ENCODE results near the gene LRRC27. TPM values are rescaled to one million over a fixed set of nuclear protein-coding genes. Genes with fewer than 3 reads are reported as not detected.

The LRRC27 gene
- total RNA-seq, 1 donor from 2014 or later: 3.1 TPM

- intact Hi-C loops (cut with micrococcal nuclease): no loop called here
Observed at GRCh38 chr10:132300582-132300981, 31.4 kb upstream of the LRRC27 start.

DNA sequence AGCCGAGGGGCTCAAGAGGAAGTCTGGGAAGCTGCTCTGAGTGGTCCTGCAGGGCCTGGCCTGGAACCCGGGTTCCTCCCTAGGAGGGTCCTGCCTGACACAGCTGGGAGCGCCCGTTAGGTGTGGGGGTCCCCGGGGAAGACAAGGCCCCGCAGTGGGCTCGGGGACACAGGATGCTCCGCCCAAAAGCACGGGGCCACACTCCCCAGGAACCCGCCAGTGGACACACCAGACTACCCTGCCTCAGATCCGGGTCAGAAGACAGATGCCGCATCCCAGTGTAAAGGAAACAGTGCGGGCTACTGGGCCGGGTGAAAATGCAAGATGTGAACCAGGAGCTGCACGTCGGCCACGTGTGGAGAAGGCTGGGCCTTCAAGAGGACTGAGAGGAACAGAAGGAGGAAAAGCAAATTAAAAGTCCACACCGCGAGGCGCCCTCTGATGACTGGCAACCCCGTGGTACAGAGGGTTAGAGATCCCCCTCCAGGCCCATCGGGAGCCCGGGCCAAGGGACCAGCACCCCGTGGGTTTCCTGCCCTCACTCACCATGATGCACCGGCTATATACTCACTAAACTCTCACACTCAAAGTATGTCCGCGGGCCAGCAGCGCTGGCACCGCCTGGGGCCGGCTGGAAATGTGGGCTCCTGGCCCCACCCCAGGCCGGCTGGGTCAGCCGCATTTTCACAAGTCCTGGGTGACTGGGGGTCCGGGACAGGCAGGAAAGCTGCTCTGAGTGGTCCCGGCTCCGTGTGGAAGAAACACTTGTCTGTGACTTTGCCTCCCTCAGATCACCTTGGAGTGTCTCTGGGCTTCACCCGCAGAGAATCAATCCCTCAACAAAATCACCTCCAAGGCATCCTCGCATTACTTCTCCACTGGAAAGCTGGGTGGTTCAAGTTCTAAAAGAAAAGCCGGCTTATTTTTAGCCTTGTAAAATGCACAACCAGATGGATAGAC is 30.3 kb upstream of the LRRC27 start:
- intact Hi-C loops (cut with micrococcal nuclease): no loop called here

GRCh38 chr10:132302421-132303310 is 29.3 kb upstream of the LRRC27 start:
- intact Hi-C loops (cut with micrococcal nuclease): no loop called here

DNA sequence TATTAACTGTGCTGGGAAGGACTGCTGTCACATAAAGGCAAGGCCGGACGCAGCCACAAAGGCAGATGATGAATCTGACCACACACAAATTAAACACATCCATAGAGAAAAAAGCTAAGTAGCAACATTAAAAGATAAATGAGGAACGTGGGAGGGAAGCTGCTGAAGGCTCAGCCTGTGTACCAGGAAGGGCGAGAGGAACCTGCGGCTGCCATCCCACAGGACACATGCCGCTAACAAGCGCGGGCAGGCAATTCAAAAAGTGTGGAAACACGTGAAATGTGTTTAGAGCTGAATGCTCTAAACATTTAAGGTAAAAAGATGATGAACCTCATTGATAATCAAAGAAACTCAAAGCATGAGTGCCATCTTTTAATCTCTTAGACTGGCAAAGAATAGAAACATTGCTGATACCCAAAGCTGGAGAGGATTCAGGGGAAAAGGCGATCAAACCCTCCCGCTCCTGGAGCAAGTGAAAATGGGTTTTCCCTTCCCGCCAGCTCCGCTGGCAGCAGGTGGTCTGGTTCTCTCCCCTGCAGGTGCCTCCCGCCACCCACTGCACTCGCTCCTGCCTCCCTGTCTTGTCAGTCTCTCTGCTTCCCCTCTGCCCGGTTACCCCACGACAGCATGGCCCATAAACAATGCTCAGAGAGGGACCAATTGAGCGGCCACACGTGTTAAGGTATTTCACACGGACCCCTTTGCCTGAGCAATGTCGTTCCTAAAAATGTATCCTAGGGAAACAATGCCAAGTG is 28.5 kb upstream of the LRRC27 start:
- intact Hi-C loops (cut with micrococcal nuclease): no loop called here

DNA sequence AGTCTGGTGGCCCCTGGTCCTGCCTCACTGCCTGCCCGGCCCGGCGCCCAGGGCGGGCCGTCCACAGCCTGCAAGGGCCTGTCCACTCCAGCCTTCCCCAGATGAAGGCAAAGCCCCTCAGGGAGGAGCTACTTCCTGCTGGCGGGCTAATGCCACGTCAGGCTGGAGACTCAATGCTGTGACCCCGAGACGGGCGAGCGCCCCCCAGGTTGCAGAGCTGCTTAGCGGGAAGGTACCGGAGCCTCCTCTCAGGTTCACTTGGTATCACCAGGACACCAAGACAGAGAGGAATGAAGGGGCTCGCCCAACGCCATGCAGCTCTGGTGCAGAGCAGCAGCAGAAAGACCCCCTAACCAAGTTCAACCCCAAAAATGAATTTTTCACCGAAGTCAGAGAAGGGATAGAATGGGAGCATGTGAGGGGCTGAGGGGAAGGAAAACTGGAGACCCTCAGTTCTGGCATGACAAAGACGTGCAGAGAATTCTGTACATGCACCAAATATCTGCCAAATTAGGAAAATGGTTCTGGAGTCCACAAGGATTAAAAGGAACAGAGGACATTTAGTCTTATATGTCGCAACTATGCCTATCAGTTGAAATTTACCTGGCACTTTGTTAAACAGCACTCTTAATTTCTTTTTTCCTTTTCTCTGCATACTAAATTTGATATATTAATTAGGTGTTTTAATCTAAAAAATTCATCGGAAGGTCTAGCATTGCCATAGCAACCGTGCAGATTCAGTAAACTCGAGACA is 27.1 kb upstream of the LRRC27 start:
- intact Hi-C loops (cut with micrococcal nuclease): no loop called here

- intact Hi-C loops (cut with micrococcal nuclease): loop anchor here (2.0 kb wide), 1 partner anchor 91 kb away; the partner anchor contains the start of gene PWWP2B
Observed at GRCh38 chr10:132305654-132306342, 26.2 kb upstream of the LRRC27 start.

- intact Hi-C loops (cut with micrococcal nuclease): loop anchor here (2.0 kb wide), 1 partner anchor 90 kb away; the partner anchor contains the start of gene PWWP2B
Observed at GRCh38 chr10:132306343-132306685, 25.7 kb upstream of the LRRC27 start.

- intact Hi-C loops (cut with micrococcal nuclease): loop anchor here (2.0 kb wide), 1 partner anchor 90 kb away; the partner anchor contains the start of gene PWWP2B
Observed at GRCh38 chr10:132306864-132307751, 24.9 kb upstream of the LRRC27 start.

DNA sequence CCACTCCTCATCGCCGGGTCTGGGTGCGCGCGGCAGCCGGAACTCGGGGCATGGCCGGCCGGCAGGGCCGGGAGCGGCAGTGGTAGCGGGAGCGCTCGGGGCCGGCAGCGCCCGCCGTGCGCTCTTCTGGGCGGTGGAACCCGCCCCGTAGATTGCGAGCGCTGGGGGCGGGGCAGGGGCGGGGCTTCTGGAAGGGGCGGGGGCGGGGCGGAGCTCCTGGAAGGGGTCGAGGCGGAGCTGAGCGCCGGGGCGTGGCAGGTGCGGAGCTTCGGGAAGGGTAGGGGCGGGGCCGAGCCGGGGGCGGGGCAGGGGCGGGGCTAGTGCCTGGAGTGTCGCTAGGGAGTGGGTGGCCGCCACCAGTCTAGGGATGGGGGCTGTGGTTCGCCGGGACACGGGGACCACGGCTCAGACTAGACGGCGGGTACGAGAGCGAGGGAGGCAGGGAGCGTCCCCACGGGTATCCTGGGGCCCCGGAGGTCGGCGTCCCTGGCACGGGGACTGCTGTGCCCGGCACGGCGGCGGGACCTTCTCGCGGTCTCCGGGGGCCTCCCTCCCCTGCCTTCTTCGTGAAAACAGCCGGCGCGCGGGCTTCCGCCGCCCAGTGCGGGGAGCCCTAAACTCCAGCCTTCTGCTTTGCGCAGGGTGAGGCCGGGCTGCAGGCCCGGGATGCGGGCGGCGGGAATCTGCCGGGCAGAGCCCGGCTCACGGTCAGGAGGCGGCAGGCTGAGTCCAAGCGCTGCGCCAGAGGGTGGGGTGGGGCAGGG is 24.0 kb upstream of the LRRC27 start, which contains the start of gene STK32C:
STK32C (minus strand) TSS at position 128 of the 764 bp plus-strand sequence; CDS start at position 11, 117 bp downstream.
- intact Hi-C loops (cut with micrococcal nuclease): loop anchor here (1.0 to 2.0 kb wide), 12 partner anchors 24 to 1071 kb away; partner anchors contain the start of genes DPYSL4, INPP5A, LRRC27 and PAOX

- intact Hi-C loops (cut with micrococcal nuclease): loop anchor here (1.0 to 2.0 kb wide), 11 partner anchors 23 to 1070 kb away; partner anchors contain the start of genes DPYSL4, INPP5A, LRRC27 and PAOX
Observed at GRCh38 chr10:132308587-132309470, 23.2 kb upstream of the LRRC27 start.

GRCh38 chr10:132309471-132309865 is 22.5 kb upstream of the LRRC27 start:
- intact Hi-C loops (cut with micrococcal nuclease): loop anchor here (2.0 kb wide), 3 partner anchors 43 to 1069 kb away; partner anchors contain the start of gene PAOX

- intact Hi-C loops (cut with micrococcal nuclease): loop anchor here (2.0 kb wide), 3 partner anchors 43 to 1069 kb away; partner anchors contain the start of gene PAOX
Observed at GRCh38 chr10:132309879-132310591, 22.0 kb upstream of the LRRC27 start.

GRCh38 chr10:132310701-132311337 is 21.2 kb upstream of the LRRC27 start:
- intact Hi-C loops (cut with micrococcal nuclease): no loop called here

DNA sequence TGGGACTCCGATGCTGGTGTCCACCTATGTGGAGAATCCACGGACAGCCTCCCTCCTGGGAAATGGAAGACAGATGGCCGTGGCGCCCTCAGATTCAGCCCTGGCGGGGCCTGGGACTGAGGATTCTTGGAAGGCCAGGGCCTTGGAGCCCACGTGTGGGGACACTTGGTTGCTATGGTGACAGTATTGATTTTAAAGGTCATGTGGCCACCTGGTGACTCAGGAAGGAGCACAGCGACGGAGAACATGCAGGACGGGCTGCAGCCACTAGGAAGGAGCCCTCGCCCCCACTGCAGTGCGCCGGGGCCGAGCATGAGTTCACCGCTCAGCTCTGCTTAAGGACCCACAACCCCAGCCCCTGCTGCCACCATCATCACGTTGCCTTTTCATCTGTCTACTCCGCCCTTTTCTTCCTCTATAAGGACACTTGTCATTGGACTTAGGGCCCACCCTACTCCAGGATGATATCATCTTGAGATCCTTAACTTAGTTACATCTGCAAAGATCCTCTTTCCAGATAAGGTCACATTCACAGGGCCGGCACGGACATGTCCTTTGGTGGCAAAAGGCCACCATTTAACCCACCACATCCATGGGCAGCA is 20.6 kb upstream of the LRRC27 start:
- intact Hi-C loops (cut with micrococcal nuclease): no loop called here

DNA sequence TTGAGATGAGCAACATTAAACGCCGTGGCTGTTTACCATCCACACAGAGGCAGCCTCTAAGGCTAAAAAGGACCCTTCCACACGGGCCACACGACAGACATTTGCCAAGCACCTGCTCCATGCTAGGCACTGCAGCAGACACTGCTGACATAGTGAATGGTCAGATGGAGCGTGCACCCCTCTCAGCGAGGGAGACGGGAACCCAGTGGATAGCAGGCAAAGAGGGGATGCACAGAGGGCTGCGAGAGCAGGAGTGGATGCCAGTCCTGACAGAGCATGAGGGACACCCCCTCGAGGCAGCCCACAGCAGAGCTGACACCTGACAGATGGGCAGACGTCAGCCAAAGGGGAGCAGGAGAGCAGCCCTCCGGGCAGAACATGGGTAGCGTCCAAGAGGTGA is 18.7 kb upstream of the LRRC27 start:
- intact Hi-C loops (cut with micrococcal nuclease): no loop called here
